HG03521 (cell line): ENCODE measurements around the gene PCDHGB5.
A peak's percentile ranks its signal among the peaks of the same experiment; 100 is the strongest.

Experiments used
- ATAC-seq: cut with Tn5 transposase; IDR thresholded peaks from one replicate; pipeline ENCODE4 v1.9.1; 2021; ENCODE audit warnings: mild to moderate bottlenecking, moderate library complexity; ENCODE audit not compliant: unreplicated experiment

The PCDHGB5 gene

DNA sequence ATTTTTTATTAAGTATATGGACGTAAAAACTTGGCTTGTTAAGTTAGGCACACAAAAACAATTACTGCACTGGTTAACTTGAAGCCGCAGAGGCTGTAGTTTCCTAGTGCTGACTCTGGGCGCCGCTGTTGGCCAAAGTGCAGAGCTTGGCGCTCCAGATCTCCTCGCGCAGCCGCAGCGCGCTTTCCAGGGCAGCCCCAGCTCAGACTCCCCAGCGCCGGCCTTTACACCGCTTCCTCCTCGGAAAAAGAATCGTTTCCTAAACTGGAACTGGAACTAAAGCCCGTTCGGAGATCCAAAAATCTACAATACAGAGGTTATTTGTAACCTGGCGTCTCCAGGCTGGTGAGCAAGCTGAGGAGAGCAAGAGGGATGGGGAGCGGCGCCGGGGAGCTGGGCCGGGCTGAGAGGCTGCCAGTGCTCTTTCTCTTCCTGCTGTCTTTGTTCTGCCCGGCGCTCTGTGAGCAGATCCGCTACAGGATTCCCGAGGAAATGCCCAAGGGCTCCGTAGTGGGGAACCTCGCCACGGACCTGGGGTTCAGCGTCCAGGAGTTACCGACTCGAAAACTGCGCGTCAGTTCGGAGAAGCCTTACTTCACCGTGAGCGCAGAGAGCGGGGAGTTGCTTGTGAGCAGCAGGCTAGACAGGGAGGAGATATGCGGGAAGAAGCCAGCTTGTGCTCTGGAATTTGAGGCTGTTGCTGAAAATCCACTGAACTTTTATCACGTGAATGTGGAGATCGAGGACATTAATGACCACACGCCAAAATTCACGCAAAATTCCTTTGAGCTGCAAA is at the start of gene PCDHGB5:
TSS of gene PCDHGB5 (plus strand) at position 192 of the 796 bp plus-strand sequence. CDS start at position 373, 181 bp downstream.
- peak; percentile 97 for ATAC-seq

DNA sequence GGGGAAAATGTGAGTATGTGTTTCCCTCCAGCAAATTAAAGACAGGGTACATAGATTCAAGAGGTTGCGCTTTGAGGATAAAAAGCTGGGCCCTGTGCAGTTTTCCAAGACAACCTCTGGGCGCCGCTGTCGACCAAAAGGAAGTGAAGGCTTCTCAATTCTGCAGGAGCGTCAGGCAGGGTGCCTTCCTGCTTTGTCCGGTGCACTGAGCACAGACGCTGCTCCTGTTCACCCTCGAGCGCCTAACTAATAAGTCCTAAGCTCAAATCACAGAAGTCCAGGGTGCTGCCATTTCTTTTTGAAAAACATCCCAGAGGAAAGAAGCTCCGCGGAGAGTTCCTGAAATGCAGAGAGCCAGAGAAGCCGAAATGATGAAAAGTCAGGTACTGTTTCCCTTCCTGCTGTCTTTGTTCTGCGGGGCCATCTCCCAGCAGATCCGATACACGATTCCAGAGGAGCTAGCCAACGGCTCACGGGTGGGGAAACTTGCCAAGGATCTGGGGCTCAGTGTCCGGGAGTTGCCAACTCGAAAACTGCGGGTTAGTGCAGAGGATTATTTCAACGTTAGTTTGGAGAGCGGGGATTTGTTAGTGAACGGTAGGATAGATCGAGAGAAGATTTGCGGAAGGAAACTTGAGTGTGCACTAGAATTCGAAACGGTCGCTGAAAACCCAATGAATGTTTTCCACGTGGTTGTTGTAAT is 47.7 kb upstream of the PCDHGB5 start, which contains the start of gene PCDHGB1:
TSS of gene PCDHGB1 (plus strand) at position 183 of the 703 bp plus-strand sequence. CDS start at position 345, 162 bp downstream.
- ATAC-seq = peak; percentile 88

DNA sequence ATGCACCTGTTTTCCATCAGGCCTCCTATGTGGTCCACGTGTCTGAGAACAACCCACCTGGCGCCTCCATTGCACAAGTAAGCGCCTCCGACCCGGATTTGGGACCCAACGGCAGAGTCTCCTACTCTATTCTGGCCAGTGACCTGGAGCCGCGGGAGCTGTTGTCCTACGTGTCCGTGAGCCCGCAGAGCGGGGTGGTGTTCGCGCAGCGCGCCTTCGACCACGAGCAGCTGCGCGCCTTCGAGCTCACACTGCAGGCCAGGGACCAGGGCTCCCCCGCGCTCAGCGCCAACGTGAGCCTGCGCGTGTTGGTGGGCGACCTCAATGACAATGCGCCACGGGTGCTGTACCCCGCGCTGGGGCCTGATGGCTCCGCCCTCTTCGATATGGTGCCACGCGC is 46.2 kb upstream of the PCDHGB5 start:
- no peak for ATAC-seq

DNA sequence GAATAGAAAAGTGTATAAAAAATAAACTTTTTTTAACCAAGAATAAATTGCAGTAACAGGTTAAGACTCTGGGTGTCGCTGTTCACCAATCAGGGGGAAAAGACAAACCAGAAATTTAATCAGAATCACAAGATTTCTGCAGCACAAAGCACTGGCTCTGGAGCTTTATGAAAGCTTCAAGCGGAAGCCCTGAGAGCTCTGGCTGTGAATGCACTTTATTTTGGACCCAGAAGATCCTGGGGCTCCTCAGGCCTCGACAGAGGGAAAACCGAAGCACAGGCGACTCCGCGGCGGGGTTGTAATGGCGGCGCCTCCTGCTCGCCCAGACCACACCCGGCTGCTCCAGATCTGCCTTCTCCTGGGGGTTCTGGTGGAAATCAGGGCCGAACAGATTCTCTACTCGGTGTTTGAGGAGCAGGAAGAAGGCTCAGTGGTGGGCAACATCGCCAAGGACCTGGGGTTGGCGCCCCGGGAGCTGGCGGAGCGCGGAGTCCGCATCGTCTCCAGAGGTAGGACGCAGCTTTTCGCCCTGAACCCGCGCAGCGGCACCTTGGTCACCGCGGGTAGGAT is 42.8 kb upstream of the PCDHGB5 start, which contains the start of gene PCDHGA4:
TSS of gene PCDHGA4 (plus strand) at position 122 of the 570 bp plus-strand sequence. CDS start at position 209, 87 bp downstream.
- ATAC-seq = no peak

DNA sequence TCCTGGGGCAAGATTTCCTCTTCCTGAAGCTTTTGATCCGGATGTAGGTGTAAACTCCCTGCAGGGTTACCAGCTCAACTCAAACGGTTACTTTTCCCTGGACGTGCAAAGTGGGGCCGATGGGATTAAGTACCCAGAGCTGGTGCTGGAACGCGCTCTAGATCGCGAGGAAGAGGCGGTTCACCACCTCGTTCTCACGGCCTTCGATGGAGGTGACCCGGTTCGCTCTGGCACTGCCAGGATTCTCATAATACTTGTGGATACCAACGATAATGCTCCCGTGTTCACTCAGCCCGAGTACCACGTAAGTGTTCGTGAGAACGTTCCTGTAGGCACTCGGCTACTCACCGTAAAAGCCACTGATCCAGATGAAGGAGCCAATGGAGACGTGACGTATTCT is 42.1 kb upstream of the PCDHGB5 start:
- ATAC-seq = no peak

DNA sequence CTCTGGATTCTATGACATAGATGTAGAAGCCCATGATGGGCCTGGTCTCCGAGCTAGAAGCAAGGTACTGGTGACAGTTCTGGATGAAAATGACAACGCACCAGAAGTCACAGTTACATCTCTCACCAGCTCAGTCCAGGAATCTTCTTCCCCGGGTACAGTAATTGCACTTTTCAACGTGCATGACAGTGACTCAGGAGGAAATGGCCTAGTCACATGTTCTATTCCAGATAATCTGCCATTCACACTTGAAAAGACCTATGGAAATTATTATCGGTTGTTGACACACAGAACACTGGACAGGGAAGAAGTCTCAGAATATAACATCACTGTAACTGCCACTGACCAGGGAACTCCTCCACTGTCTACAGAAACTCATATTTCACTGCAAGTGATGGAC is 41.6 kb upstream of the PCDHGB5 start:
- ATAC-seq = no peak

DNA sequence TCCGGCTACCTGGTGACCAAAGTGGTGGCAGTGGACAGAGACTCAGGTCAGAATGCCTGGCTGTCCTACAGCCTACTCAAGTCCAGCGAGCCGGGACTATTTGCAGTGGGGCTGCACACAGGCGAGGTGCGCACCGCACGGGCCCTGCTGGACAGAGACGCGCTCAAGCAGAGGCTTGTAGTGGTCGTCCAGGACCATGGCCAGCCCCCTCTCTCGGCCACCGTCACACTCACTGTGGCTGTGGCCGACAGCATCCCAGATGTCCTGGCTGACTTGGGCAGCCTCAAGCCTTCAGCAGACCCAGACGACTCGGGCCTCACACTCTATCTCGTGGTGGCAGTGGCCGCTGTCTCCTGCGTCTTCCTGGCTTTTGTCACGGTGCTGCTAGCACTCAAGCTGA is 40.8 kb upstream of the PCDHGB5 start:
- ATAC-seq = no peak

DNA sequence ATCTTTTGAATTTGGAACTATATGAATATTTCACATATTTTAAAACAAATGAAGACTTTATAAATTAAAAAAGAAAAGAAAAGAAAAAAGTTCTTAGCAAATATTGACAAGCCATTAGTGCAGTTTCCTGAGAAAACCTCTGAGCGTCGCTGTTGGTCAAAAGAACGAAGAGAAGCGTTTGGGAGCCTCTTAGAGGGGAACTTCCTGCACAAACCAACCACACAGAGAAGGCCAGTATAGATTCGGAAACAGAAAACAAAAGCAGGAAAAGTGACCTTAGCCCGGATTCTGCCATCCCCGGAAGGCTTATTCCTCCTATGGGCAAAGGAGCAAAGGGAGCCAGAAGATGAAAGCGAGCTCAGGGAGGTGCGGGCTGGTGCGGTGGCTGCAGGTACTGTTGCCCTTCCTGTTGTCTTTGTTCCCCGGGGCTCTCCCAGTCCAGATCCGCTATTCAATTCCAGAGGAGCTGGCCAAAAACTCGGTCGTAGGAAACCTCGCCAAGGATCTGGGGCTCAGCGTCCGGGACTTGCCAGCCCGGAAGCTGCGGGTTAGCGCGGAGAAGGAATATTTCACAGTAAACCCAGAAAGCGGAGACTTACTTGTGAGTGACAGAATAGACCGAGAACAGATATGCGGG is 37.8 kb upstream of the PCDHGB5 start, which contains the start of gene PCDHGB2:
TSS of gene PCDHGB2 (plus strand) at position 205 of the 637 bp plus-strand sequence. CDS start at position 347, 142 bp downstream.
- no peak for ATAC-seq

DNA sequence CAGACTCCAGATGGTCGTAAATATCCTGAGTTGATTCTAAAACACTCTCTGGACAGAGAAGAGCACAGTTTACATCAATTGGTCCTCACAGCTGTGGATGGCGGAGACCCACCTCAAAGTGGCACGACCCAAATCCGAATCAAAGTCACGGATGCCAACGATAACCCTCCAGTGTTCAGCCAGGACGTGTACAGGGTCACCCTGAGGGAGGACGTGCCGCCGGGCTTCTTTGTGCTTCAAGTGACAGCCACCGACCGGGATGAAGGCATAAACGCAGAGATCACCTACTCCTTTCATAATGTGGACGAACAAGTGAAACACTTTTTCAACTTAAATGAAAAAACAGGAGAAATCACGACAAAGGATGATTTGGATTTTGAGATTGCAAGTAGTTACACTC is 37.1 kb upstream of the PCDHGB5 start:
- ATAC-seq = no peak

DNA sequence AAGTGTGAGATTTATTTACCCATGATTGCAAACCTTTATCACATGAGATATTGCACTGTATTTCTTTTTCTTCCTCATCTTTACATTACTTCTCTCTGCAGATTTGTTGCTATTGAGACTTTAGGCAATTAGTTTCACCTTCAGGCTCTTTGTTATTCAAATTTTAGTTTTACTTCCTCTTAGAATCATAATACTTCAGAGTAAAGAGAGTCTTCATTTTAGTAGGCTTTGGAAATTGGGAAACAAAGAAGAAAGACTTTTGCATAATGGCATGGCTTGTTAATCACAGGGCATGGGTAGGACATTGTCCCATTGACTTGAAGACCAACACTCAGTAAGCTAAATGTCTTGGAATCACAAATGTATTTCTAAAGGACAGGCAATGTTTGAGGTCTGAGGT is 35.0 kb upstream of the PCDHGB5 start:
- no peak for ATAC-seq

DNA sequence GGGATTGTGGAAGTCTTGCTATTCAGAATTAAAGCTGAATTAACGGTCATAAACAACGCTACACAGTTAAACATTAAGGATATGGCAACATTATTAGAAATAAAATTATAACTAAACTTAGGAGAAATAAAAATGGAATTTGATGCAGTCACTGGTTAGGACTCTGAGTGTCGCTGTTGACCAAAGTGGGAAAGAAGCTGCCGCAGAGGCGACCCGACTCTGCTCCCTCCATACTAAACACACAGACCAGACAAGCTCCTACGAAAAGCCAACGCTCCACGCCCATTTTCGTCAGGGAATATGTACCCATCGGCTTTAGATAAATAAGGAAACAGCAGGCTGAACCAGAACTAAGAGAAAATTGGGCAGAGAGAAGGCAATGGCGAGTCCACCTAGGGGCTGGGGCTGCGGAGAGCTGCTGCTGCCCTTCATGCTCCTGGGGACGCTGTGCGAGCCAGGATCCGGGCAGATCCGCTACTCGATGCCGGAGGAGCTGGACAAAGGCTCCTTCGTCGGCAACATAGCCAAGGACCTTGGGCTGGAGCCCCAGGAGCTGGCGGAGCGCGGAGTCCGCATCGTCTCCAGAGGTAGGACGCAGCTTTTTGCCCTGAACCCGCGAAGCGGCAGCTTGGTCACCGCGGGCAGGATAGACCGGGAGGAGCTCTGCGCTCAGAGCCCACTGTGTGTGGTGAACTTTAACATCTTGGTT is 33.6 kb upstream of the PCDHGB5 start, which contains the start of gene PCDHGA5:
TSS of gene PCDHGA5 (plus strand) at position 211 of the 709 bp plus-strand sequence. CDS start at position 380, 169 bp downstream.
- ATAC-seq = no peak

DNA sequence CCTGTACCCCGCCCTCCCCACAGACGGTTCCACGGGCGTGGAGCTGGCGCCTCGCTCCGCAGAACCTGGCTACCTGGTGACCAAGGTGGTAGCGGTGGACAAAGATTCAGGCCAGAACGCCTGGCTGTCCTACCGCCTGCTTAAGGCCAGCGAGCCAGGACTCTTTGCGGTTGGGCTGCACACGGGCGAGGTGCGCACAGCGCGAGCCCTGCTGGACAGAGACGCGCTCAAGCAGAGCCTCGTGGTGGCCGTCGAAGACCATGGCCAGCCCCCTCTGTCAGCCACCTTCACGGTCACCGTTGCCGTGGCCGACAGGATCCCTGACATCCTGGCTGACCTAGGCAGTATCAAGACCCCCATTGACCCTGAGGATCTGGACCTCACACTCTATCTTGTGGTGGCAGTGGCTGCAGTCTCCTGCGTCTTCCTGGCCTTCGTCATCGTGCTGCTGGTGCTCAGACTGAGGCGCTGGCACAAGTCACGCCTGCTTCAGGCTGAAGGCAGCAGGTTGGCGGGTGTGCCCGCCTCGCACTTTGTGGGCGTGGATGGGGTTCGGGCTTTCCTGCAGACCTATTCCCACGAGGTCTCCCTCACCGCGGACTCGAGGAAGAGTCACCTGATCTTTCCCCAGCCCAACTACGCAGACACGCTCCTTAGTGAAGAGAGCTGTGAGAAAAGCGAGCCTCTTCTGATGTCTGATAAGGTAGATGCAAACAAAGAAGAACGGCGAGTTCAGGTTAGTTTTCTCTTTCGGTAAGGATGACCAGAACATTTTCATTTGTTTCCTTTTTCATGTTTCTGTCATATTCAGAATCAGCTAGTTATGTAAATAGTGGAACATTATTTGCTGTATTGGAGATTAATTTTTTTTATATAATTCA is 31.5 kb upstream of the PCDHGB5 start:
- no peak for ATAC-seq

DNA sequence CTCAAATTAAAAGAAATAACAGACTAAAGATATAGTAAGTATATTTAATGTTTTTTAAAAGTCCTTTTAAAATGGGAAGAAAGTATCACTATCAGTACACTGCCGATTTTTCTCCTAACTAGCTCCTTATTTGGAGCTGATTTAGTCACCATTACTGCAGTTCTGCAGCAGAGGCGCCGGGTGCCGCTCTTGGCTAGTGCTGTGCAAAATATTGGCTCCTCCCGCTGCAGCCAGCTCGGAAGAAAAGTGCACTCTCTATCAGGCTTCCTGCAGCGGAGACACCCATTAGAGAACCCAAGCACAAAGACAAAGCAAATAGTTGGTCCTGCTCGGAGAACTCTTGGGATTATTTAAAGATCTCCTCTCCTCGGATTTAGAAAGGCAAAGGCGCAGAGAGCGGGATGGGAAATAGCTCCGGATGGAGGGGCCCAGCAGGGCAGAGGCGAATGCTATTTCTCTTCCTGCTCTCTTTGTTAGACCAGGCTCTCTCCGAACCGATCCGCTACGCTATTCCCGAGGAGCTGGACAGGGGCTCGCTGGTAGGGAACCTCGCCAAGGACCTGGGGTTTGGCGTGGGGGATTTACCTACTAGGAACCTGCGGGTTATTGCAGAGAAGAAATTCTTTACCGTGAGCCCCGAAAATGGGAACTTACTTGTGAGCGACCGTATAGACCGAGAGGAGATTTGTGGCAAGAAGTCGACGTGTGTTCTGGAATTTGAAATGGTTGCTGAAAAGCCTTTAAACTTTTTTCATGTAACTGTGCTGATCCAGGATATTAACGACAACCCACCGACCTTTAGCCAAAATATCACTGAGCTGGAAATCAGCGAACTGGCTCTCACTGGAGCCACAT is 27.5 kb upstream of the PCDHGB5 start, which contains the start of gene PCDHGB3:
TSS of gene PCDHGB3 (plus strand) at position 249 of the 855 bp plus-strand sequence. CDS start at position 402, 153 bp downstream.
- ATAC-seq = peak; percentile 67

DNA sequence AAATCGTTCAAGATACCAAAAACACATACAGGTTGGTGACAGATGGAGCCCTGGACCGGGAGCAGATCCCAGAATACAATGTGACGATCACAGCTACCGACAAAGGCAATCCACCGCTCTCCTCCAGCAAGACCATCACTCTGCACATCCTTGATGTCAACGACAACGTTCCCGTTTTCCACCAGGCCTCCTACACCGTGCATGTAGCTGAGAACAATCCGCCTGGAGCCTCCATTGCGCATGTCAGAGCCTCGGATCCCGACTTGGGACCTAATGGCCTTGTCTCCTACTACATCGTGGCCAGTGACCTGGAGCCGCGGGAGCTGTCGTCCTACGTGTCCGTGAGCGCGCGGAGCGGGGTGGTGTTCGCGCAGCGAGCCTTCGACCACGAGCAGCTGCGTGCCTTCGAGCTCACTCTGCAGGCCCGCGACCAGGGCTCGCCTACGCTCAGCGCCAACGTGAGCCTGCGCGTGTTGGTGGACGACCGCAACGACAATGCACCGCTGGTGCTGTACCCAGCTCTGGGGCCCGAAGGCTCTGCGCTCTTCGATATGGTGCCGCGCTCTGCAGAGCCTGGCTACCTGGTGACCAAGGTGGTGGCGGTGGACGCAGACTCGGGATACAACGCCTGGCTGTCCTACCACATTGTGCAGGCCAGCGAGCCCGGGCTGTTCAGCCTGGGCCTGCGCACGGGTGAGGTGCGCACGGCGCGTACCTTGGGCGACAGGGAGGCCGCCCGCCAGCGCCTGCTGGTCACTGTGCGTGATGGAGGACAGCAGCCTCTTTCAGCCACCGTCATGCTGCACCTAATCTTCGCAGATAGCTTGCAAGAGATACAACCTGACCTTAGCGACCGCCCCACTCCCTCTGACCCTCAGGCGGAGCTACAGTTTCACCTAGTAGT is 25.9 kb upstream of the PCDHGB5 start:
- ATAC-seq = no peak

DNA sequence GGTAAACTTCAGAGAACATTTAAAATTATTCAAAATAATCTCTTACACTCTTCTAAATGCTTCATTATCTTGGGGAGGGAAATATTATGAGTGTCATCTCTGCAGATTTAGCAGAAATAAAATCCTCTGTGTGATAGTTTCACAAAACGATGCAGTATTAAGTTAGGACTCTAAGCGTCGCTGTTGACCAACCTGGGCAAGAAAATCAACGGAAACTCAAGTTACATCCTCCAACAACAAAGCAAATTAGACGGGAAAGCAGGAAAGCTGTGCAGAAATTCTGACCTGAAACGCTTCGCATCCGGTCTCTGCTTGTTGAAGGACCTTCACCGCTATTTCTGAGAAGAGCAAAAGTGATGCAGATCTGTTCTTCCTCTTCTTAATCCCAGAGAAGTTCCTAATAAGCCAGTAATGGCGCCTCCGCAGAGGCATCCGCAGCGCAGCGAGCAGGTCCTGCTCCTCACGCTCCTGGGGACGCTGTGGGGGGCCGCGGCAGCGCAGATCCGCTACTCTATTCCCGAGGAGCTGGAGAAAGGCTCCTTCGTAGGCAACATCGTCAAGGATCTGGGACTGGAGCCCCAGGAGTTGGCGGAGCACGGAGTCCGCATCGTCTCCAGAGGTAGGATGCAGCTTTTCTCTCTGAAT is 24.0 kb upstream of the PCDHGB5 start, which contains the start of gene PCDHGA6:
TSS of gene PCDHGA6 (plus strand) at position 219 of the 645 bp plus-strand sequence. CDS start at position 412, 193 bp downstream.
- no peak for ATAC-seq

DNA sequence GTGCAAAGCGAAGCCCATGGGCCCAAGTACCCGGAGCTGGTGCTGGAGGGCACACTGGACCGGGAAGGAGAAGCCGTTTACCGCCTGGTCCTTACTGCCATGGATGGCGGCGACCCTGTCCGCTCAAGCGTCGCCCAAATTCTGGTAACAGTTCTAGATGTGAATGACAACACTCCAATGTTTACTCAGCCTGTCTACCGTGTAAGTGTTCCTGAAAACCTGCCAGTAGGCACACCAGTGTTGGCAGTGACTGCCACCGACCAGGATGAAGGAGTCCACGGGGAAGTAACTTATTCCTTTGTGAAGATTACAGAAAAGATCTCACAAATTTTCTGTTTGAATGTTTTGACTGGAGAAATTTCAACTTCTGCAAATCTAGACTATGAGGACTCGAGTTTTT is 23.1 kb upstream of the PCDHGB5 start:
- ATAC-seq = no peak
